GM18505 (cell line): ENCODE results near the gene ARSB.

Experiments used
- ATAC-seq: cut with Tn5 transposase; IDR thresholded peaks from one replicate; pipeline ENCODE4 v1.9.1; 2021; ENCODE audit not compliant: unreplicated experiment
- POLR2A ChIP-seq: IDR thresholded peaks from 4 replicates; pipeline ENCODE4 v1.6.1; 2011; ENCODE audit warnings: borderline replicate concordance; ENCODE audit not compliant: insufficient read depth, insufficient read length; ENCODE audit errors: extremely low read depth

The ARSB gene

GRCh38 chr5:78813906-78814530 is 171.1 kb downstream of the ARSB start:
- TF ChIP-seq POLR2A = no peak
- ATAC-seq = no peak

DNA sequence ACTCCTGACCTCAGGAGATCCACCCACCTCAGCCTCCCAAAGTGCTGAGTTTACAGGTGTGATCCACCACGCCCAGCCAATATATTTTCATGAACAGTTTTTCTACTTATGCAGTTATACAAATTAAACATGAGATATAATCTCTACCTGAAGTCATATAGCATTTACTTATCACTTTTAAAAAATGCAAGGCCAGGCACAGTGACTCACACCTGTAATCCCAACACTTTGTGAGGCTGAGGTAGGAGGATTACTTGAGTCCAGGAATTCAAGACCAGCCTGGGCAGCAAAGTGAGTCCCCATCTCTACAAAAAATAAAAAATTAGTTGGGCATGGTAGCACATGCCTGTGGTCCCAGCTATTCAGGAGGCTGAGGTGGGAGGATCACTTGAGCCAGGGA is 171.8 kb downstream of the ARSB start:
- no peak for TF ChIP-seq POLR2A
- no peak for ATAC-seq

GRCh38 chr5:78811866-78812265 is 173.2 kb downstream of the ARSB start:
- TF ChIP-seq POLR2A = no peak

DNA sequence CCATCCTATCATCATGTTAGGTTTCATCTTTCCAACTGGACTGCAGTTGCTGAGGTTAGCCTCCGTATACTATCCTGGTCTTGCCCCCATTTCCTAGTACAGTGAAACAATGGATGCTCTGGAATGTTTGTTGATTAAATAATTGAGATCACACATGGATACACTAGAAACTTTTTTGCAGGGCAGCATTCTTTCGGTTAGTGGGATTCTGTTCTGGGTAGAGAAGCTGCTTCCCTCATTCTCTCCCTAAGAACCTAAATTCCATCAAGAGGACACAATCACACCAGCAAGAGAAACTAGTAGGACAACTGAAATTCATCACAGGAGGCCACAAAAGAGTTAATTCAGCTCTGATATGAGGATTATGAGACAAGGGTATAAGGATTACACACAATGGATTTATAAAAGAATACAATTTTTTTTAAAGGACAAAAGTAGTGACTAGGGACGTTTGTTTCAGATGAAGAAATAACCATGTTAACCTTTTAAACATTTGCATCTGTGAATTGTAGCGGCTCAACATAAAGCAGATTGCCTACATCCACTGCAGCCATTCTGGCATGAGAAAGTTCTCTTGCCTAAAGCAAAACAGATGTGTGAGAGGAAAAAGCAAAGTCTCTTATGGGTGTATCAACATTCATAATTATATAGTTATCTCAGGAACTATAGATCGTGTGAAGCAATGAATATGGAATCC is 173.8 kb downstream of the ARSB start:
- TF ChIP-seq POLR2A = no peak
- ATAC-seq = no peak

More at GRCh38 chr5:78811866-78812265, 173.2 kb downstream of the ARSB start:
- ATAC-seq = no peak

DNA sequence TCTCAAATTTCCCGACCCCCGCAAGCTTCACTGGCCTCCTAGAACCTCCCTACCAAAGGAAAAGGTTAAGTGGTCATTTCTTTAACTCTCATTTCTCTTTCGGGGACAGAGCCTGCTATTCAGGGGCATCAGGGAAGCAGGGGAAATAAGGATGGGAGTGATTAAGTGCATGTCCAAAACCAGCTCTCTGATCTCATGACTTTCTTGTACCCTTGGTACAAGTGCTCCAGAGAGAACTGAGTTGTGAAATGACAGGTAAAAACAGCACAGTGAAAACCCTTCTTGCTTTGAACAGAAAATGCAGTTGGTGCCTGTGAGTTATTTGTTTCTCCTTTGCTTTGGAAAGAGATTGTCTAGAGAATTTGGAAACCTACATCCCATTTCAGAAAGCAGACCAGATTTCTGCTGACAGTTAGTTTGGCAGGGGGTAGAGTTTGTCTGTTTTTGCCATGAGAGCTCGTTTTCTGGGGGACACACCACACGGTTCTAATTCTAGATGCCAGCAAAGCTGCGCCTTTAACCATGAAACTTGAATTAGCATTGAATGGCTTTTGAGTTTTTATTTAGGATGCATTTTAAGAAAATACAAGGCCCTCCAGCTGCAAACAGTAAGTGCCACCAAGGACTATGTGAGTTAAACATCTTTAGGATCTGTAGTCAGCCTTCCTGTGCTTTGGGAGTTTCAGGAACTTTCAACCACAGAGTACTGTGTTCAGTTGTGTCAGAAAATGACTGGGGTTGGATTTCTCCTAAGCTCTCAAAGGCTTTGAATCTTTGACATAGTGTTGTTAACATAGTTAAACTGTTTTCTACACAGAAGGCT is 174.8 kb downstream of the ARSB start:
- no peak for ATAC-seq
- TF ChIP-seq POLR2A = no peak

DNA sequence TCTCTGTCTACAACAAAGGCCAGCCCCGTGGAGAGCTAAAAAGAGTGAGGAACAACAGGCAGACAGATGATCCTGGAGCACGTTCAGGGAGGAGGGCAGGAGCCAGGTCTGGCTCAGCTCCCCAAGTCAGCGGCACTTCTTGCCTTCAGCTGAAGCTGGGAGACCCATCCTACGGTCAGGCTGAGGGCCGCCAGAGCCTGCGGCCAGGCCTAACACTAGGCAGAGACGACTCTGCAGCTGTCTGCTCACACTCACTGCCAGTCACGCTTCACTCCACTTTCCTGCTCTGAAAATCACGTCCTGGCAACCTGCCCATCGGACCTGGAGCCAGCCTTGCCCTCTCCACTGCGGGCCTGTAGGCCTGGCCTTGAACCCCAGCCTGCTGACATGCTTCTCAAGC is 175.7 kb downstream of the ARSB start:
- no peak for ATAC-seq
- TF ChIP-seq POLR2A = no peak

DNA sequence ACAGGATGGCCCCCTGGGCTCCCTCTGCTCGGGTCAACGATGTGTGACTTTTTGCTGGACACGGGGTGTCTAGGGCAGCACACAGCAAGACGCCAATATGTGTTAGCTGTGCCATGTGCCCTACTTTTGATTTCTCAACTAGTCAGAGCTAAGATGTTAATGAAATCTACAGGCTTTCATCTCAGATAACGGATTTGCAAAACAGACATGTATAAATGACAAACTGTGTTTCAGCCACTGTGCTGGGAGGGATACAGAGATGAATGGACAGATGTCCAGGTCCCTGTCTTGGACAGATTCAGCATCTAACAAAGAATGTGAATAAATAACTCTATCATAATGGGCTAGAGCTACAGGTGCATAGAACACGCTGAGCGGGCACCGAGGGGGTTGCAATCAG is 176.3 kb downstream of the ARSB start:
- ATAC-seq = no peak
- no peak for TF ChIP-seq POLR2A

GRCh38 chr5:78808380-78808779 is 176.7 kb downstream of the ARSB start:
- no peak for TF ChIP-seq POLR2A
- no peak for ATAC-seq

- ATAC-seq = no peak
- TF ChIP-seq POLR2A = no peak
Measured at GRCh38 chr5:78806544-78806943, 178.6 kb downstream of the ARSB start.

DNA sequence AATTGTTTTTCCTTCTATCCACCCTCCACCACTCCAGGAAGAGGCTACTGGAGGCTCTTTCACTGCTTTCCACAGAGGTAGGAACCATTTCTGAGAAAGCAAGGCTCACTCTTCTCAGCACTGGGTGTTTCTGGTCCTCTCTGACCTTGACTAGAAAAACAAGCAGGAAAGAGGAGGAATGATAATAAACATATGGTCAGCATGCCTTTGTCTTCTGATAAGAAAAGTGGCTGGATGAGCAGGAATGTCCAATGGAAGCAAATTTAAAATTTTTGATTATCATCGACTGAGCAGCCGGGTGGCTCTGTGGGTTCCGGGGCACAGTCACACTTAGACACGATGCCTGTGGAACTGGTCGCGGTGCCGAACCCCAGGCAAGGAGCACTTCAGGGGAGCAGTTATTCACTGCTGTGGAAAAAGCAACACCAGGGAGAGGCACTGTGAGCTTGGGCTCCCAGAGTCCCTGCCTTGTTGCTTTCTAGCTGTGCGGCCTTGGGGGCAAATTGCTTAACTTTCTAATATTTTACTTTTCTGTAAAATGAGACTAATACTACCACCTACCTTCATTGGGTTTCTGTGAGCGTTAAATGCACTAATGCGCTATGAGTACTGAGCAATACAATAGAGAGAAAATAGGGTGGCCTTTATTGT is 179.5 kb downstream of the ARSB start:
- no peak for TF ChIP-seq POLR2A
- no peak for ATAC-seq

- no peak for ATAC-seq
- no peak for TF ChIP-seq POLR2A
Measured at GRCh38 chr5:78804995-78805394, 180.1 kb downstream of the ARSB start.

- ATAC-seq = no peak
- no peak for TF ChIP-seq POLR2A
Measured at GRCh38 chr5:78803941-78804340, 181.2 kb downstream of the ARSB start.

DNA sequence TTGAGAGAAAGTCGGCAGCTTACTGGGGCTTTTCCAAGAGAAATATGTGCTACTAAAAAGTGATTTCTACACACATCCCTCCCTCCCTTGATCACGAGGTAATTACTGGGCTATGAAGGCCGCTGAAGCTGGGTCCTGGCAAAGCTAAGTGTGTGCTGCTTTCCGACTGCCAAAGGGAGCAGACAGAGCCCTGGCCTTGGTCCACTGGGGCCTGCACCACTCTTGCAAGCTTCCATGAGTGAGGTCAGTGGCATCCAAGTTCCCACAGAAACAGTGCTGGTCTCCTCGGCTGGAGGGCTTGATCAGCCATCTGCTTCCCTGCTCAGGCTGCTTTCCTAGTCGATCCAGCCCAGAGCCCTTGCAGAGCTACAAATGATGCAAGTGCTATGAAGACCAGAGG is 181.8 kb downstream of the ARSB start:
- no peak for ATAC-seq

More for the DNA sequence above, 181.8 kb downstream of the ARSB start:
- no peak for TF ChIP-seq POLR2A
